ENCODE data around the gene CCDC194. TPM values are rescaled to one million over a fixed set of nuclear protein-coding genes. Genes with fewer than 3 reads are reported as not detected.

The CCDC194 gene
- total and polyA plus RNA-seq, 8 donors, result not detected

GRCh38 chr19:17359905-17360800, 33.8 kb downstream of the CCDC194 start:
- TF ChIP-seq CTCF (IDR thresholded peaks at IDR 0.05) (no peak), POLR2AphosphoS5 (IDR thresholded peaks at IDR 0.05) (no peak), EP300 (IDR thresholded peaks at IDR 0.05) (no peak), POLR2A (IDR thresholded peaks at IDR 0.05) (no peak)
- Histone ChIP-seq H3K4me3 (no peak overlapping the region), H3K27ac (no peak overlapping the region), H3K27me3 (peaks cover 0 to 4% (median 0%) of the 10 kb centered on the region in 3 donors), H3K36me3 (no peaks in the 10 kb centered on the region), H3K9me3 (no peaks in the 10 kb centered on the region), H3K4me1 (no peaks in the 10 kb centered on the region)
- no peak for DNase-seq
- intact Hi-C loops (cut with DNase I; ENCODE audit: low total_unique reads), result no loop called here
- 68 to 79% (median 78%) methylated on average over 6 of the region's 6 CpGs for WGBS, 5 donors

- H3K4me1 ChIP-seq, result no peaks in the 10 kb centered on the region
- peak overlapping the region in 3 of 5 donors; percentile 23 to 41 (median 40) for H3K27ac ChIP-seq
Measured at GRCh38 chr19:17358395-17358794, 35.6 kb downstream of the CCDC194 start.

GRCh38 chr19:17357724-17358123, 36.3 kb downstream of the CCDC194 start:
- intact Hi-C loops (cut with DNase I; ENCODE audit: low total_unique reads), result no loop called here
- TF ChIP-seq POLR2AphosphoS5 (IDR thresholded peaks at IDR 0.05) (no peak), EP300 (IDR thresholded peaks at IDR 0.05) (no peak), CTCF (IDR thresholded peaks at IDR 0.05) (no peak), POLR2A (IDR thresholded peaks at IDR 0.05) (no peak)
- WGBS, 5 donors, result 32 to 43% (median 39%) methylated on average over 11 of the region's 11 CpGs
- Histone ChIP-seq H3K4me3 (no peak overlapping the region), H3K27ac (peak overlapping the region in 3 of 5 donors; percentile 23 to 41 (median 40)), H3K9me3 (no peaks in the 10 kb centered on the region), H3K36me3 (no peaks in the 10 kb centered on the region), H3K4me1 (peaks cover 0 to 5% (median 0%) of the 10 kb centered on the region in 4 donors), H3K27me3 (peaks cover 0 to 6% (median 0%) of the 10 kb centered on the region in 3 donors)
- DNase-seq, result peak in 1 of 2 donors; percentile 39

More at GRCh38 chr19:17358395-17358794, 35.6 kb downstream of the CCDC194 start:
- H3K4me3 ChIP-seq, result no peak overlapping the region
- DNase-seq, result no peak
- H3K27me3 ChIP-seq, result no peaks in the 10 kb centered on the region
- H3K36me3 ChIP-seq, result no peaks in the 10 kb centered on the region
- 66 to 82% (median 79%) methylated on average over 7 of the region's 7 CpGs for WGBS, 5 donors
- no peak for TF ChIP-seq CTCF (IDR thresholded peaks at IDR 0.05)
- peak; percentile 13 for TF ChIP-seq EP300 (IDR thresholded peaks at IDR 0.05)
- TF ChIP-seq POLR2A (IDR thresholded peaks at IDR 0.05), result no peak
- peak in 1 of 3 donors; percentile 26 for TF ChIP-seq POLR2AphosphoS5 (IDR thresholded peaks at IDR 0.05)
- H3K9me3 ChIP-seq, result no peaks in the 10 kb centered on the region
- intact Hi-C loops (cut with DNase I; ENCODE audit: low total_unique reads), result no loop called here

GRCh38 chr19:17357078-17357666, 36.8 kb downstream of the CCDC194 start:
- no peaks in the 10 kb centered on the region for H3K36me3 ChIP-seq
- peak overlapping the region in 3 of 5 donors; percentile 23 to 40 (median 34) for H3K27ac ChIP-seq
- no peak overlapping the region for H3K4me3 ChIP-seq
- WGBS, 5 donors, result 83 to 90% (median 86%) methylated on average over 7 of the region's 7 CpGs
- TF ChIP-seq EP300 (IDR thresholded peaks at IDR 0.05) (no peak), POLR2AphosphoS5 (IDR thresholded peaks at IDR 0.05) (no peak), CTCF (IDR thresholded peaks at IDR 0.05) (no peak), POLR2A (IDR thresholded peaks at IDR 0.05) (no peak)
- H3K27me3 ChIP-seq, result peaks cover 0 to 12% (median 0%) of the 10 kb centered on the region in 3 donors
- no peaks in the 10 kb centered on the region for H3K9me3 ChIP-seq
- intact Hi-C loops (cut with DNase I; ENCODE audit: low total_unique reads), result no loop called here
- peaks cover 0 to 5% (median 0%) of the 10 kb centered on the region in 4 donors for H3K4me1 ChIP-seq
- no peak for DNase-seq

All from stomach (tissue), 9 donors.